ENCODE measurements around the gene KLC3.

- TF ChIP-seq CTCF (IDR thresholded peaks at IDR 0.05; ENCODE audit: insufficient read depth, low read length, poor library complexity, severe bottlenecking) (no peak), EZH2phosphoT487 (conservative IDR thresholded peaks at IDR 0.05; ENCODE audit: low read length) (no peak)
These were observed 2.4 kb downstream of the KLC3 start for GRCh38 chr19:45342911-45343310.
